Measurements from ENCODE around the gene TOR4A. TPM values are rescaled to one million over a fixed set of nuclear protein-coding genes. Genes with fewer than 3 reads are reported as not detected.

Gene TOR4A
- total and polyA plus RNA-seq, 10 of the 15 experiments (the other 5 are each of a cell fraction or from before 2014, with no cell fraction given) = 2.0 to 19.9 (median 3.7) TPM

GRCh38 chr9:137326445-137327065 lies 49.0 kb downstream of the TOR4A start (continued):
- TF ChIP-seq ZNF687 (IDR thresholded peaks at IDR 0.05) = no peak
- no peak for TF ChIP-seq FOXM1 (IDR thresholded peaks at IDR 0.05; ENCODE audit: low read depth, low read length)
- no peak for TF ChIP-seq CEBPB (IDR thresholded peaks at IDR 0.05; ENCODE audit: borderline replicate concordance in 1 of 2, low read depth in 2 of 2, low read length in 2 of 2)
- TF ChIP-seq ZNF384 (IDR thresholded peaks at IDR 0.05; ENCODE audit: borderline replicate concordance, low read depth, low read length) = peak; percentile 77
- TF ChIP-seq POLR2AphosphoS5 (IDR thresholded peaks at IDR 0.05; ENCODE audit: low read length) = no peak
- no peak for TF ChIP-seq MYB (IDR thresholded peaks at IDR 0.05; ENCODE audit: borderline replicate concordance, low read depth, low read length)
- no peak for TF ChIP-seq MYC (IDR thresholded peaks at IDR 0.05; ENCODE audit: insufficient read depth, insufficient read length, insufficient replicate concordance, low read length, severe bottlenecking)
- no peak for TF ChIP-seq MEF2B (IDR thresholded peaks at IDR 0.05; ENCODE audit: partially characterized antibody, poor library complexity, severe bottlenecking)
- TF ChIP-seq ATF2 (IDR thresholded peaks at IDR 0.05; ENCODE audit: low read length) = no peak
- no peak for TF ChIP-seq TBL1XR1 (IDR thresholded peaks at IDR 0.05; ENCODE audit: low read depth, low read length)
- TF ChIP-seq ESRRA (IDR thresholded peaks at IDR 0.05; ENCODE audit: low read length) = no peak

Measured in GM12878 (cell line).